Heart left ventricle (tissue), 16 donors: Measurements from ENCODE around the gene MALRD1. TPM values are rescaled to one million over a fixed set of nuclear protein-coding genes. Genes with fewer than 3 reads are reported as not detected.

Source experiments
- ATAC-seq, 4 donors: fragments of 200-7000 bp; cut with Tn5 transposase; one replicate each; pipeline ENCODE4 v1.9.1; 2020 to 2022; ENCODE audit warnings: moderate library complexity in 4 of 4, mild to moderate bottlenecking in 3 of 4, moderate number of reproducible peaks in 1 of 4
- DNase-seq, 5 donors: peaks; one replicate each; pipeline ENCODE4 v3.0.0-alpha.2; 2020
- H3K27ac ChIP-seq, 12 donors: fragments of 200-600 bp; sonication (generic) in 4 of 12; one replicate each; pipeline versions ENCODE4 v1.5.0 to v1.8.0; 2016 to 2022; ENCODE audit warnings: mild to moderate bottlenecking in 2 of 12
- H3K27me3 ChIP-seq, 9 donors: fragments of 200-600 bp; sonication (generic) in 2 of 9; one replicate each; pipeline versions ENCODE4 v1.5.1 to v1.8.0; 2016 to 2022; ENCODE audit warnings: mild to moderate bottlenecking in 3 of 9
- H3K36me3 ChIP-seq, 9 donors: fragments of 200-600 bp; sonication (generic) in 2 of 9; one replicate each; pipeline versions ENCODE4 v1.5.0 to v1.8.0; 2018 to 2022; ENCODE audit warnings: mild to moderate bottlenecking in 2 of 9
- H3K4me1 ChIP-seq, 12 donors: fragments of 200-600 bp; sonication (generic) in 4 of 12; one replicate each; pipeline versions ENCODE4 v1.5.0 to v1.8.0; 2016 to 2022; ENCODE audit warnings: mild to moderate bottlenecking in 3 of 12
- H3K4me3 ChIP-seq, 12 donors: fragments of 200-600 bp; sonication (generic) in 4 of 12; one replicate each; pipeline versions ENCODE4 v1.5.0 to v1.8.0; 2017 to 2022; ENCODE audit warnings: mild to moderate bottlenecking in 9 of 12, moderate library complexity in 4 of 12
- H3K9me3 ChIP-seq, 12 donors: fragments of 200-600 bp; sonication (generic) in 4 of 12; one replicate each; pipeline versions ENCODE4 v1.5.0 to v1.8.0; 2016 to 2022; ENCODE audit warnings: mild to moderate bottlenecking in 1 of 12
- CTCF ChIP-seq, 12 donors: fragments of 200-600 bp; sonication (generic) in 4 of 12; IDR thresholded peaks; one replicate each; pipeline versions ENCODE4 v1.5.0 to v1.8.0; 2018 to 2022; ENCODE audit warnings: antibody characterized with exemption in 12 of 12, mild to moderate bottlenecking in 5 of 12
- POLR2A ChIP-seq, 2 donors: fragments of 450-650 bp; IDR thresholded peaks; one replicate each; pipeline ENCODE4 v1.6.1; 2017; ENCODE audit warnings: antibody characterized with exemption in 2 of 2, mild to moderate bottlenecking in 2 of 2, moderate library complexity in 2 of 2
- WGBS, 4 donors: extraction: QIAGEN DNeasy Blood & Tissue Kit in 2 of 4; methylation state at CpG; one replicate each; pipeline versions ENCODE4 v1.1.5 to v1.1.7; 2013 to 2018; 5-methylcytosine and 5-hydroxymethylcytosine counted together
- intact Hi-C, 10 donors: fragments of 100-400 bp; cut with DNase I; formaldehyde crosslinking; loops; one replicate each; pipeline versions ENCODE4 v1.11.1 to v1.14.2; 2022
- polyA plus RNA-seq, 2 donors: library from polyadenylated mRNA; stranded (reverse); fragments of 200-250 nt; gene quantifications; one replicate each; pipeline ENCODE4 v1.2.3, GENCODE V29; 2013
- total RNA-seq, 9 donors: library from RNA; depleted of rRNA in 2 of 9; stranded (reverse); fragments of >200 nt in 2 of 9; fragmentation: NEBNext Ultra II Directional in 3 of 9; extraction: Animal tissue kit (Norgen Biotek cat#: 25700) in 3 of 9; gene quantifications; one replicate each; pipeline versions ENCODE4 v1.1.0 to v1.2.4, GENCODE V29; 2016 to 2023
- donor health status: ischemic (EF 13 %, LVEDD 7.1; RV severe dilation, severe dysfunction).
- donor health status: healthy with polysubstance abuse.
- donor health status: DM: no; HTN: yes; CAD: no.
- donor health status: DM: no; HTN: no; CAD: no.
- donor health status: ischemic (EF 25% LVEDD 6.9; RV normal size, moderate dysfunction).
- donor health status: ischemic (EF 25% LVEDD 5.7; RV mildly dilated, moderate dysfunction).
- donor health status: healthy.
- donor health status: DM: yes; HTN: yes; CAD: no.
- donor health status: ischemic (EF 35%, LVEDD 5.7; RV mildly dilated, moderate dysfunction).
- donor health status: nonischemic (EF 11% LVEDD 7.7; RV severe dilation, severe dysfunction).
- donor health status: DM: yes; HTN: yes; CAD: no.
- donor health status: PGD.
- donor health status: ischemic (EF 29% LVEDD 5.4; RV normal size, mild dysfunction).
- donor health status: nonischemic (EF 23%, LVEDD 6.1; RV moderate dilation, normal function).

MALRD1 gene
- total and polyA plus RNA-seq, 11 donors, result 0.12 to 1.1 (median 0.37) TPM; not detected in 1

- H3K4me3 ChIP-seq, result no peak overlapping the region
- WGBS, 4 donors, result 85 to 88% (median 87%) methylated on average over 3 of the region's 3 CpGs
- H3K27me3 ChIP-seq, result no peaks in the 10 kb centered on the region
- H3K27ac ChIP-seq, result no peak overlapping the region
- no peaks in the 10 kb centered on the region for H3K4me1 ChIP-seq
- no peaks in the 10 kb centered on the region for H3K36me3 ChIP-seq
- peaks cover 0 to 5% (median 0%) of the 10 kb centered on the region in 12 donors for H3K9me3 ChIP-seq
- ATAC-seq (no peak), DNase-seq (no peak)
- TF ChIP-seq CTCF (IDR thresholded peaks at IDR 0.05) (no peak), POLR2A (IDR thresholded peaks at IDR 0.05) (no peak)
- intact Hi-C loops, result no loop called here
These were observed 497.6 kb downstream of the MALRD1 start for GRCh38 chr10:19546224-19546623.

GRCh38 chr10:19549503-19549902 is 500.9 kb downstream of the MALRD1 start:
- Histone ChIP-seq H3K9me3 (peaks cover 0 to 8% (median 0%) of the 10 kb centered on the region in 12 donors), H3K4me3 (no peak overlapping the region), H3K4me1 (no peaks in the 10 kb centered on the region), H3K27me3 (no peaks in the 10 kb centered on the region), H3K36me3 (no peaks in the 10 kb centered on the region), H3K27ac (no peak overlapping the region)
- ATAC-seq (no peak), DNase-seq (no peak)
- intact Hi-C loops, result no loop called here
- TF ChIP-seq POLR2A (IDR thresholded peaks at IDR 0.05), result no peak
- TF ChIP-seq CTCF (IDR thresholded peaks at IDR 0.05), result no peak
- WGBS, 4 donors, result 91 to 92% (median 92%) methylated on average over 2 of the region's 2 CpGs

- no peak for ATAC-seq
- no peaks in the 10 kb centered on the region for H3K36me3 ChIP-seq
- H3K27me3 ChIP-seq, result no peaks in the 10 kb centered on the region
- no peak overlapping the region for H3K4me3 ChIP-seq
- H3K27ac ChIP-seq, result no peak overlapping the region
- DNase-seq, result no peak
- TF ChIP-seq CTCF (IDR thresholded peaks at IDR 0.05) (no peak), POLR2A (IDR thresholded peaks at IDR 0.05) (no peak)
- no peaks in the 10 kb centered on the region for H3K4me1 ChIP-seq
- WGBS, 4 donors, result 65 to 77% (median 72%) methylated on average over 2 of the region's 2 CpGs
- intact Hi-C loops, result no loop called here
- no peaks in the 10 kb centered on the region for H3K9me3 ChIP-seq
These were observed 508.1 kb downstream of the MALRD1 start for GRCh38 chr10:19556666-19557065.

- ATAC-seq, result no peak
- no peak overlapping the region for H3K4me3 ChIP-seq
These were observed 512.6 kb downstream of the MALRD1 start for GRCh38 chr10:19561181-19561580.

More at GRCh38 chr10:19561181-19561580, 512.6 kb downstream of the MALRD1 start:
- H3K9me3 ChIP-seq, result no peaks in the 10 kb centered on the region
- H3K27me3 ChIP-seq, result no peaks in the 10 kb centered on the region
- TF ChIP-seq POLR2A (IDR thresholded peaks at IDR 0.05), result no peak
- no peak for TF ChIP-seq CTCF (IDR thresholded peaks at IDR 0.05)
- intact Hi-C loops, result no loop called here
- H3K27ac ChIP-seq, result no peak overlapping the region
- H3K36me3 ChIP-seq, result no peaks in the 10 kb centered on the region
- 86 to 93% (median 91%) methylated on average over 1 of the region's 1 CpG for WGBS, 4 donors
- no peak for DNase-seq
- H3K4me1 ChIP-seq, result no peaks in the 10 kb centered on the region
